A549 treated with AZD9567 at 1 μM for 4 hours (cell line): ENCODE results near the gene PTGS2. TPM values are rescaled to one million over a fixed set of nuclear protein-coding genes. Genes with fewer than 3 reads are reported as not detected.

Experiments used
- total RNA-seq: library from RNA; stranded (reverse); fragments of 200-300 nt; extraction: Qiagen RNA extraction; gene quantifications from 5 replicates; pipeline ENCODE4 v1.2.3, GENCODE V29; 2022; ENCODE audit not compliant: insufficient read depth

PTGS2 gene
- 4.1 to 8.0 TPM (median 5.1 TPM) in 5 replicates for total RNA-seq

DNA sequence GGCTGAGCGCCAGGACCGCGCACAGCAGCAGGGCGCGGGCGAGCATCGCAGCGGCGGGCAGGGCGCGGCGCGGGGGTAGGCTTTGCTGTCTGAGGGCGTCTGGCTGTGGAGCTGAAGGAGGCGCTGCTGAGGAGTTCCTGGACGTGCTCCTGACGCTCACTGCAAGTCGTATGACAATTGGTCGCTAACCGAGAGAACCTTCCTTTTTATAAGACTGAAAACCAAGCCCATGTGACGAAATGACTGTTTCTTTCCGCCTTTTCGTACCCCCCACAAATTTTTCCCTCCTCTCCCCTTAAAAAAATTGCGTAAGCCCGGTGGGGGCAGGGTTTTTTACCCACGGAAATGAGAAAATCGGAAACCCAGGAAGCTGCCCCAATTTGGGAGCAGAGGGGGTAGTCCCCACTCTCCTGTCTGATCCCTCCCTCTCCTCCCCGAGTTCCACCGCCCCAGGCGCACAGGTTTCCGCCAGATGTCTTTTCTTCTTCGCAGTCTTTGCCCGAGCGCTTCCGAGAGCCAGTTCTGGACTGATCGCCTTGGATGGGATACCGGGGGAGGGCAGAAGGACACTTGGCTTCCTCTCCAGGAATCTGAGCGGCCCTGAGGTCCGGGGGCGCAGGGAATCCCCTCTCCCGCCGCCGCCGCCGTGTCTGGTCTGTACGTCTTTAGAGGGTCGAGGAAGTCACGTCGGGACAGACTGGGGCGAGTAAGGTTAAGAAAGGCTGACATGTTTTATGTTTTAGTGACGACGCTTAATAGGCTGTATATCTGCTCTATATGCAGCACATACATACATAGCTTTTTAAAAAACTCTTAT, at the start of gene PTGS2:
Gene PTGS2, minus strand, starts transcription at position 179 of the 817 bp plus-strand sequence. Its CDS starts 133 bp downstream, at position 46.

Other genes with a start within 250 kb of the PTGS2 start
- not detected in 5 replicates for gene PDC, start 219.3 kb downstream of the PTGS2 start, total RNA-seq
- 8.2 to 10.3 TPM (median 8.5 TPM) in 5 replicates for gene PLA2G4A, start 148.5 kb upstream of the PTGS2 start, total RNA-seq